HFFc6 (cell line): ENCODE results near the gene CDK17. TPM values are rescaled to one million over a fixed set of nuclear protein-coding genes. Genes with fewer than 3 reads are reported as not detected.
A peak's percentile ranks its signal among the peaks of the same experiment; 100 is the strongest.

Source experiments
- DNase-seq: peaks from one replicate; pipeline ENCODE4 v3.0.0-alpha.2; 2018
- H3K27ac Mint-ChIP-seq: 2 replicates; pipeline ENCODE4 v1.8.0; 2020; ENCODE audit warnings: mild to moderate bottlenecking, mixed read lengths
- H3K27me3 Mint-ChIP-seq: 2 replicates; pipeline ENCODE4 v1.8.0; 2021; ENCODE audit warnings: mild to moderate bottlenecking, moderate library complexity, mixed read lengths; ENCODE audit not compliant: insufficient read depth
- H3K36me3 Mint-ChIP-seq: 2 replicates; pipeline ENCODE4 v1.8.0; 2021; ENCODE audit warnings: low read depth, mixed read lengths
- H3K4me1 Mint-ChIP-seq: 2 replicates; pipeline ENCODE4 v1.8.0; 2020; ENCODE audit warnings: low read depth, mixed read lengths
- H3K4me3 Mint-ChIP-seq: 2 replicates; pipeline ENCODE4 v1.8.0; 2020; ENCODE audit warnings: mild to moderate bottlenecking, moderate library complexity, mixed read lengths
- H3K9me3 Mint-ChIP-seq: 2 replicates; pipeline ENCODE4 v1.8.0; 2020; ENCODE audit warnings: mild to moderate bottlenecking, mixed read lengths
- total RNA-seq, 6 experiments: library from RNA; stranded (reverse); fragmentation: NEBNext Ultra II Directional; extraction: Animal tissue kit (Norgen Biotek cat#: 25700); gene quantifications; 2 replicates in 1 of 6; 3 replicates in 5 of 6; pipeline ENCODE4 v1.2.3, GENCODE V29; 2021
- TF ChIP-seq, protein P1 (sequence below): fragments of 200-600 bp; sonication (generic); IDR thresholded peaks from 2 replicates; pipeline ENCODE4 v1.5.0; 2021; ENCODE audit warnings: antibody characterized with exemption, mild to moderate bottlenecking

CDK17 gene
- total RNA-seq, 6 experiments from 2014 or later = 24.6 to 28.8 (median 26.5) TPM

GRCh38 chr12:96431067-96431466 is 30.8 kb upstream of the CDK17 start:
- TF ChIP-seq, protein P1, sequence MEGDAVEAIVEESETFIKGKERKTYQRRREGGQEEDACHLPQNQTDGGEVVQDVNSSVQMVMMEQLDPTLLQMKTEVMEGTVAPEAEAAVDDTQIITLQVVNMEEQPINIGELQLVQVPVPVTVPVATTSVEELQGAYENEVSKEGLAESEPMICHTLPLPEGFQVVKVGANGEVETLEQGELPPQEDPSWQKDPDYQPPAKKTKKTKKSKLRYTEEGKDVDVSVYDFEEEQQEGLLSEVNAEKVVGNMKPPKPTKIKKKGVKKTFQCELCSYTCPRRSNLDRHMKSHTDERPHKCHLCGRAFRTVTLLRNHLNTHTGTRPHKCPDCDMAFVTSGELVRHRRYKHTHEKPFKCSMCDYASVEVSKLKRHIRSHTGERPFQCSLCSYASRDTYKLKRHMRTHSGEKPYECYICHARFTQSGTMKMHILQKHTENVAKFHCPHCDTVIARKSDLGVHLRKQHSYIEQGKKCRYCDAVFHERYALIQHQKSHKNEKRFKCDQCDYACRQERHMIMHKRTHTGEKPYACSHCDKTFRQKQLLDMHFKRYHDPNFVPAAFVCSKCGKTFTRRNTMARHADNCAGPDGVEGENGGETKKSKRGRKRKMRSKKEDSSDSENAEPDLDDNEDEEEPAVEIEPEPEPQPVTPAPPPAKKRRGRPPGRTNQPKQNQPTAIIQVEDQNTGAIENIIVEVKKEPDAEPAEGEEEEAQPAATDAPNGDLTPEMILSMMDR = no peak
- DNase-seq = no peak
- Mint-ChIP-seq H3K4me1 (peaks cover 44% of the 10 kb centered on the region), H3K27ac (no peak overlapping the region), H3K4me3 (no peak overlapping the region), H3K36me3 (no peaks in the 10 kb centered on the region), H3K9me3 (no peaks in the 10 kb centered on the region), H3K27me3 (peaks cover 3% of the 10 kb centered on the region)

- TF ChIP-seq, protein P1 = no peak
- Mint-ChIP-seq H3K4me3 (peak overlapping the region; percentile 87), H3K27ac (peak overlapping the region; percentile 100), H3K27me3 (peaks cover 4% of the 10 kb centered on the region), H3K4me1 (peaks cover 64% of the 10 kb centered on the region), H3K36me3 (peaks cover 14% of the 10 kb centered on the region), H3K9me3 (peaks cover 17% of the 10 kb centered on the region)
- peak; percentile 100 for DNase-seq
Measured at GRCh38 chr12:96427269-96427729, 27.1 kb upstream of the CDK17 start.

DNA sequence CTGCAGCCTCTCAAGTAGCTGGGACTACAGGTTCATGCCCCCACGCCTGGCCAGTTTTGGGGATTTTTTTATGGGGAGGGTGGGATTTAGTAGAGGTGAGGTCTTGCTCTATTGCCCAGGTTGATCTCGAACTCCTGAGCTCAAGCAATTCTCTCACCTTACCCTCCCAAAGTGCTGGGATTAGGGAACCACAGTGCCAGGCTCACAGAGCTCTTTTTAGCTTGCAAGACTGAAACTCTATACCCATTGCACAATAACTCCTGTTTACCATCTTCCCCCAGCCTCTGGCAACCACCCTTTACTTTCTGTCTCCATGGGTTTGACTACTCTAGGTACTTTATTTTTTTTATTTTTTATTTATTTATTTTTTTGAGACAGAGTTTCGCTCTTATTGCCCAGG is 25.7 kb upstream of the CDK17 start:
- H3K27ac Mint-ChIP-seq = peak overlapping the region; percentile 100
- DNase-seq = no peak

GRCh38 chr12:96425321-96425720 is 25.1 kb upstream of the CDK17 start:
- peaks cover 24% of the 10 kb centered on the region for H3K9me3 Mint-ChIP-seq
- TF ChIP-seq, protein P1 = no peak
- peaks cover 31% of the 10 kb centered on the region for H3K36me3 Mint-ChIP-seq
- peaks cover 79% of the 10 kb centered on the region for H3K4me1 Mint-ChIP-seq
- H3K4me3 Mint-ChIP-seq = peak overlapping the region; percentile 57
- peak; percentile 78 for DNase-seq
- H3K27ac Mint-ChIP-seq = peak overlapping the region; percentile 100
- peaks cover 2% of the 10 kb centered on the region; the same call in 1 of the 2 replicates for H3K27me3 Mint-ChIP-seq

More for the DNA sequence above, 25.7 kb upstream of the CDK17 start:
- Mint-ChIP-seq H3K36me3 (peaks cover 24% of the 10 kb centered on the region), H3K4me1 (peaks cover 73% of the 10 kb centered on the region), H3K27me3 (peaks cover 4% of the 10 kb centered on the region), H3K4me3 (peak overlapping the region; percentile 57), H3K9me3 (peaks cover 21% of the 10 kb centered on the region)
- TF ChIP-seq, protein P1 = no peak

DNA sequence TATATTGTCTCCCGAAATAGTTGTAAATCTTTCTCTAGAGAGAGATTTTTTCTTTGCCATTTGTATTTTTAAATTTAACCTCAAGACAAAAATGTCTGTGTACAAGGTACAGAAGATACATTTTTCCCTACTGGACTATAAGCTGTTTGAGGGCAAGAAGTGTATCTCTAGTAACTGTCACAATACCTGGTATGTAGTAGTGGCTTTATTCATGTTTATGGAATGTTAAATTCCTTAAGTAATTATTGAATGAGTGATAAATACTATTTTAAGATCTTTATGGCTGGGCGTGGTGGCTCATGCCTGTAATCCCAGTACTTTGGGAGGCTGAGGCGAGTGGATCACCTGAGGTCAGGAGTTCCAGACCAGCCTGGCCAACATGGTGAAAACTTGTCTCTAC is 24.4 kb upstream of the CDK17 start:
- DNase-seq = no peak
- peaks cover 2% of the 10 kb centered on the region for H3K27me3 Mint-ChIP-seq

More for the DNA sequence above, 24.4 kb upstream of the CDK17 start:
- Mint-ChIP-seq H3K36me3 (peaks cover 37% of the 10 kb centered on the region), H3K27ac (peak overlapping the region; percentile 100), H3K4me1 (peaks cover 78% of the 10 kb centered on the region), H3K9me3 (peaks cover 30% of the 10 kb centered on the region), H3K4me3 (peak overlapping the region; percentile 57)
- TF ChIP-seq, protein P1 = no peak
